ENCODE data around the gene C1QTNF5.
A peak's percentile ranks its signal among the peaks of the same experiment; 100 is the strongest.

C1QTNF5 gene

DNA sequence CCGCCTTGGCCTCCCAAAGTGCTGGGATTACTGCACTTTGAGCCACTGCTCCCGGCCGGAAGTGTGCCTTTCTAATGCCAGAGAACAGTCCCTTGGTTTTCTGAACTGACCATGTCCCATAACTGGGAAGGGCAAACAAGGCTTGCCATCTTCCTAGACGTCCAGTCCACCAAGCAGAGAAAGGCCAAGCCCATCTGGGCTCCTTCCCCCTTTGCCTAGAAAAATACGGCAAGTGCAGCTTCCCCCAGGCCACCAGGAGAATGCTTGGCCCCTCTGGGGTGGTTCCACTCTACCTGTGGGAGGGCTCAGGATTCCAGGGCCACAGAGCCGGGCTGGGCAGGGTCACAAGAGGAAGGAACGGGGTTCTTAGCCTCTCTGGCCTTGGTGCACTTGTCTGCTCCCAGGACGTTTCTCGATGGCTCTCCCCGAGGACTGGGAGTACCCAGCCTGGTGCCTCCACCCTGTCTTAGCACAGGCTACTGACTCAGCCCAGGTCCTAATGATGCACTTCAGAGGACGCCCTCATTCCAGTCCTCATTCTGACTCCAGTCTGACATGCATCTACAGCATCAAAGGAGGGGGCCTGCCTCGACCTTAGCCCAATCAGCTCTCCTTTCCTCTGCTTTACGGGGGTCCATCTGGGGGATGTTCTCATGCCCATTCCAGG, 39.6 kb upstream of the C1QTNF5 start:
- Histone ChIP-seq H3K4me2 (peak overlapping the region; percentile 82 to 98 (median 92); a peak in 21 of 22 replicates), H3K4me3 (peak overlapping the region in 5 of 10 experiments; percentile 64 to 74 (median 65); a peak in 8 of 20 replicates), H3K9ac (peak overlapping the region in 5 of 11 experiments; percentile 68 to 77 (median 73); a peak in 6 of 22 replicates), H3K27ac (no peak overlapping the region), H3K27me3 (no peaks in the 10 kb centered on the region), H4K20me1 (peaks cover 0 to 5% (median 0%) of the 10 kb centered on the region in 11 experiments; a peak in 1 of 22 replicates), H3K36me3 (no peaks in the 10 kb centered on the region), H3K9me3 (replicated peaks in 1 of 11) (no peaks in the 10 kb centered on the region), H3K4me1 (peaks cover 16 to 50% (median 38%) of the 10 kb centered on the region in 10 experiments)
- TF ChIP-seq Cebpa-rat (IDR thresholded peaks at IDR 0.05), result no peak

- Histone ChIP-seq H3K9ac (no peak overlapping the region), H3K27ac (no peak overlapping the region), H3K4me1 (peaks cover 22 to 56% (median 41%) of the 10 kb centered on the region in 10 experiments)
Observed at GRCh38 chr11:119378851-119379465, 38.3 kb upstream of the C1QTNF5 start.

GRCh38 chr11:119377961-119378667, 37.4 kb upstream of the C1QTNF5 start:
- Histone ChIP-seq H4K20me1 (peaks cover 0 to 5% (median 0%) of the 10 kb centered on the region in 11 experiments; a peak in 1 of 22 replicates), H3K4me1 (peaks cover 22 to 64% (median 49%) of the 10 kb centered on the region in 10 experiments), H3K9ac (peak overlapping the region in 2 of 11 experiments; percentile 20 to 41; a peak in 1 of 22 replicates), H3K27me3 (no peaks in the 10 kb centered on the region), H3K9me3 (replicated peaks in 1 of 11) (no peaks in the 10 kb centered on the region), H3K4me2 (peak overlapping the region; percentile 22 to 69 (median 59); a peak in 19 of 22 replicates), H3K27ac (no peak overlapping the region), H3K4me3 (no peak overlapping the region), H3K36me3 (no peaks in the 10 kb centered on the region)
- no peak for TF ChIP-seq Cebpa-rat (IDR thresholded peaks at IDR 0.05)

More at GRCh38 chr11:119378851-119379465, 38.3 kb upstream of the C1QTNF5 start:
- H3K36me3 ChIP-seq, result no peaks in the 10 kb centered on the region
- H4K20me1 ChIP-seq, result peaks cover 0 to 5% (median 0%) of the 10 kb centered on the region in 11 experiments; a peak in 1 of 22 replicates
- H3K4me3 ChIP-seq, result no peak overlapping the region
- TF ChIP-seq Cebpa-rat (IDR thresholded peaks at IDR 0.05), result no peak
- H3K27me3 ChIP-seq, result no peaks in the 10 kb centered on the region
- H3K4me2 ChIP-seq, result no peak overlapping the region
- H3K9me3 ChIP-seq (replicated peaks in 1 of 11), result no peaks in the 10 kb centered on the region

DNA sequence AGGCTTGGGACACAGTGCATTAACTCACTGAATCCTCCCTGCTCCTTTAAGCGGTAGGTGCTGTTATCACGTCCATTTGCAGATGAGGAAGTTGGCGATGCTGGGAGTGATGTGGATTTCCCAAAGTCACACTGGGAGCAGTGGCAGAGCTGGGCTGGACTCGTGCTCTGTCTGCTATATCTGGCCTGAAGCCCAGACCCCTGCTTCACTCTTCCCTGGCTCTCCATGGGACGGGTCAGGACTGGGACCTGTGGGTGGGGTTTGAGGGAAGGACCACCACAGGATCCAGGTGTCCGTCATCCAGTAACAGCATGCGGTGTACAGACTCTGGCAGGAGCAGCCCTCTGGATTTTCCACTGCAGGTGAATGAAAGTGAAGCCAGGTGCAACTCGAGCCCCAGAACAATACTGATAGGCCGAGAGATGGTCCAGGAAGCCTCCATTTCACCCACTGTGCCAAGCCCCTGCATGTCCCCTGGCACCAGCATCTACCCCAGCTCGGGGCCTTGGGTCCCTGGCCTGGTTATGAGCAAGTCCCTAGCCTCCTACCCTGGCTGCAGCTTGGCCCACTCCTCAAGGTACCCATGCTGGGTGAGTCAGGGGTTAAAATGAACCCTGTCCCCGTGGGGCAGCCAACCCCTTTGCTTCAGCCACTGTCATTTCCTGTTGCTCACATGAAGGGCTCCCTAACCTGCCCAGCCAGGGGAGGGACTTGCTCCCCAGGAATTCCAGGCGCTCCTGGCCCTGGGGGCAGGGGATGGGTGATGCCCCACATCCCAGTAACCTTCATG, 36.6 kb upstream of the C1QTNF5 start:
- Histone ChIP-seq H3K4me1 (peaks cover 21 to 62% (median 48%) of the 10 kb centered on the region in 10 experiments), H3K4me2 (peak overlapping the region; percentile 22 to 69 (median 59); a peak in 20 of 22 replicates)
- no peak for TF ChIP-seq Cebpa-rat (IDR thresholded peaks at IDR 0.05)

DNA sequence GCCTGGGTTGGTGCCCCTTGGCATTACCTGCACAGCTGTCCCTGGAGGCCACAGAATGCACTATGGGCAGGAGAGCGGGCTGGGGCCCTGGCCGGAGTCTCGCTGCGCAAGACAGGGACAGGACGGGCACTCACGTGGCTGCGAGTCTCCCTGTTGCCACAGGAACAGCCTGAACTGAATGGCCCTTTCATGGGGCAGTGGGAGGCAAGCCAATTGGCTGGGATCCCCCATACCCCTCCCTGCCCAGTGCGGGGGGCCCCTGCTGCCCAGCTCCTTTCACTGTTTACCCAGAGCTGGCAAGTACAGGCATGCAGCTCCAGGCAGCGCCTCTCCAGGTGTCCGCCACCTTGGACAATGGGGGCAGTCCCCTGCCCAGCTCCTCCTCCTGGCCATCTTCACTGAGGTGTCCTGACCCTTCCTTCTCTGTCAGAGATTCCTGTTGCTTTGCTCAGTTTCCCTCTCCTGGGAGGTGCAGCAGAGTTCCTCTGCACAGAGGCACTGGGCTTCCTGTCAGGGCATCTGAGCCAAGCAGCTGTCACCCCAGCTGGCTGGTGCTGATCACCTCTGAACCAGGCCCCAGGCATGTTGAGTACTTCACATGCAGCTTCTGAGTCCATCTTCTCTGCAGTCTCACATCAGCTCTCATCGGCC, 35.6 kb upstream of the C1QTNF5 start:
- Histone ChIP-seq H3K27me3 (no peaks in the 10 kb centered on the region), H3K4me3 (no peak overlapping the region), H3K27ac (no peak overlapping the region), H4K20me1 (peaks cover 0 to 5% (median 0%) of the 10 kb centered on the region in 11 experiments; a peak in 1 of 22 replicates), H3K4me2 (peak overlapping the region in 7 of 11 experiments; percentile 17 to 53 (median 40); a peak in 12 of 22 replicates), H3K9me3 (replicated peaks in 1 of 11) (no peaks in the 10 kb centered on the region), H3K9ac (no peak overlapping the region; a peak in 1 of 22 replicates), H3K4me1 (peaks cover 16 to 66% (median 51%) of the 10 kb centered on the region in 10 experiments; a peak in 18 of 20 replicates), H3K36me3 (no peaks in the 10 kb centered on the region)
- no peak for TF ChIP-seq Cebpa-rat (IDR thresholded peaks at IDR 0.05)

More for the DNA sequence above, 36.6 kb upstream of the C1QTNF5 start:
- Histone ChIP-seq H3K36me3 (no peaks in the 10 kb centered on the region), H3K27ac (no peak overlapping the region), H3K9me3 (replicated peaks in 1 of 11) (no peaks in the 10 kb centered on the region), H3K4me3 (no peak overlapping the region), H3K27me3 (no peaks in the 10 kb centered on the region), H4K20me1 (peaks cover 0 to 5% (median 0%) of the 10 kb centered on the region in 11 experiments; a peak in 1 of 22 replicates), H3K9ac (peak overlapping the region in 4 of 11 experiments; percentile 11 to 41 (median 17); a peak in 2 of 22 replicates)

GRCh38 chr11:119375337-119376196, 34.9 kb upstream of the C1QTNF5 start:
- no peak overlapping the region for H3K27ac ChIP-seq
- H4K20me1 ChIP-seq, result peaks cover 0 to 3% (median 0%) of the 10 kb centered on the region in 11 experiments; a peak in 1 of 22 replicates
- no peak overlapping the region for H3K4me3 ChIP-seq
- TF ChIP-seq Cebpa-rat (IDR thresholded peaks at IDR 0.05), result no peak
- H3K27me3 ChIP-seq, result no peaks in the 10 kb centered on the region
- H3K36me3 ChIP-seq, result no peaks in the 10 kb centered on the region
- peak overlapping the region in 3 of 11 experiments; percentile 33 to 53 (median 53); a peak in 5 of 22 replicates for H3K4me2 ChIP-seq
- H3K9ac ChIP-seq, result no peak overlapping the region; a peak in 1 of 22 replicates
- no peaks in the 10 kb centered on the region for H3K9me3 ChIP-seq (replicated peaks in 1 of 11)
- peaks cover 9 to 66% (median 51%) of the 10 kb centered on the region in 10 experiments; a peak in 18 of 20 replicates for H3K4me1 ChIP-seq

GRCh38 chr11:119374632-119375336, 34.1 kb upstream of the C1QTNF5 start:
- H3K4me2 ChIP-seq, result 0 out of 22 replicates have a peak overlapping the region, but pooled peaks of 1 of the 11 experiments have one; percentile 33

More at GRCh38 chr11:119374632-119375336, 34.1 kb upstream of the C1QTNF5 start:
- Histone ChIP-seq H3K4me1 (peaks cover 9 to 67% (median 53%) of the 10 kb centered on the region in 10 experiments; a peak in 18 of 20 replicates), H3K27ac (no peak overlapping the region), H4K20me1 (no peaks in the 10 kb centered on the region; a peak in 1 of 22 replicates), H3K36me3 (no peaks in the 10 kb centered on the region), H3K4me3 (no peak overlapping the region), H3K9me3 (replicated peaks in 1 of 11) (no peaks in the 10 kb centered on the region), H3K9ac (no peak overlapping the region), H3K27me3 (no peaks in the 10 kb centered on the region)
- no peak for TF ChIP-seq Cebpa-rat (IDR thresholded peaks at IDR 0.05)

Measured in BLaER1 treated with 17β-estradiol and CSF1 and Interleukin-3, amounts not matched to agents 10 nM and 100 nM (cell line).